Measurements from ENCODE around the gene GNA15.
"Not testable (repeated sequence)": the region's sequence is repeated elsewhere in the genome, so short reads cannot be mapped to it uniquely, and the experiment has no call there.

Gene GNA15

GRCh38 chr19:3135961-3136683 lies at the start of gene GNA15:
Gene GNA15 (plus strand): TSS chr19:3136033. CDS start chr19:3136451, 418 bp downstream.
- no peak for DNase-seq (ENCODE audit: low read depth)

- no peak for DNase-seq (ENCODE audit: low read depth)
Observed at GRCh38 chr19:3087769-3088168, 48.1 kb upstream of the GNA15 start.

GRCh38 chr19:3089299-3089855 lies 46.5 kb upstream of the GNA15 start:
- not testable (repeated sequence) for DNase-seq (ENCODE audit: low read depth)

GRCh38 chr19:3094601-3095440 lies 41.0 kb upstream of the GNA15 start:
- no peak for DNase-seq (ENCODE audit: low read depth)

GRCh38 chr19:3095441-3096191 lies 40.2 kb upstream of the GNA15 start:
- DNase-seq (ENCODE audit: low read depth): no peak

- no peak for DNase-seq (ENCODE audit: low read depth)
Observed at GRCh38 chr19:3096267-3096901, 39.4 kb upstream of the GNA15 start.

GRCh38 chr19:3096902-3097326 lies 38.9 kb upstream of the GNA15 start:
- DNase-seq (ENCODE audit: low read depth): no peak

GRCh38 chr19:3097442-3097871 lies 38.4 kb upstream of the GNA15 start:
- DNase-seq (ENCODE audit: low read depth): no peak

- DNase-seq (ENCODE audit: low read depth): no peak
Observed at GRCh38 chr19:3098141-3098514, 37.7 kb upstream of the GNA15 start.

- DNase-seq (ENCODE audit: low read depth): peak; percentile 26
Observed at GRCh38 chr19:3098515-3099346, 37.1 kb upstream of the GNA15 start.

- DNase-seq (ENCODE audit: low read depth): no peak
Observed at GRCh38 chr19:3099347-3100145, 36.3 kb upstream of the GNA15 start.

GRCh38 chr19:3100331-3100730 lies 35.5 kb upstream of the GNA15 start:
- DNase-seq (ENCODE audit: low read depth): no peak

GRCh38 chr19:3100747-3101730 lies 34.8 kb upstream of the GNA15 start:
- no peak for DNase-seq (ENCODE audit: low read depth)

GRCh38 chr19:3102239-3103140 lies 33.3 kb upstream of the GNA15 start:
- DNase-seq (ENCODE audit: low read depth): no peak

- DNase-seq (ENCODE audit: low read depth): no peak
Observed at GRCh38 chr19:3104708-3104983, 31.2 kb upstream of the GNA15 start.

- no peak for DNase-seq (ENCODE audit: low read depth)
Observed at GRCh38 chr19:3105641-3106508, 30.0 kb upstream of the GNA15 start.

Measured in amniotic epithelial cell (primary cell).